Activated CD4-positive, CD25-positive, alpha-beta regulatory T cell treated with anti-CD3 and anti-CD28 coated beads, Interleukin-2, amount 50 U/mL, for 24 hours (primary cell): ENCODE data around the gene IL1RAPL1.
"Not testable (repeated sequence)": the region's sequence is repeated elsewhere in the genome, so short reads cannot be mapped to it uniquely, and the experiment has no call there.

Source experiments
- ATAC-seq, 2 donors: fragments of 150-1000 bp; cut with Tn5 transposase; one replicate each; pipeline ENCODE4 v1.10.0; 2021; ENCODE audit warnings: mild to moderate bottlenecking in 1 of 2, moderate library complexity in 1 of 2

The IL1RAPL1 gene

GRCh38 chrX:28638775-28639174, 51.5 kb downstream of the IL1RAPL1 start:
- no peak for ATAC-seq

GRCh38 chrX:28639451-28639850, 52.2 kb downstream of the IL1RAPL1 start:
- ATAC-seq: no peak

- no peak for ATAC-seq
Measured at GRCh38 chrX:28649541-28649940, 62.3 kb downstream of the IL1RAPL1 start.

- no peak for ATAC-seq
Measured at GRCh38 chrX:28651186-28651585, 63.9 kb downstream of the IL1RAPL1 start.

- no peak for ATAC-seq
Measured at GRCh38 chrX:28659269-28659668, 72.0 kb downstream of the IL1RAPL1 start.

GRCh38 chrX:28665778-28666177, 78.5 kb downstream of the IL1RAPL1 start:
- ATAC-seq: no peak

- ATAC-seq: no peak
Measured at GRCh38 chrX:28668303-28668702, 81.1 kb downstream of the IL1RAPL1 start.

- ATAC-seq: no peak
Measured at GRCh38 chrX:28668957-28669356, 81.7 kb downstream of the IL1RAPL1 start.

- ATAC-seq: no peak
Measured at GRCh38 chrX:28670074-28670473, 82.8 kb downstream of the IL1RAPL1 start.

- no peak for ATAC-seq
Measured at GRCh38 chrX:28675173-28675572, 87.9 kb downstream of the IL1RAPL1 start.

GRCh38 chrX:28693101-28693500, 105.9 kb downstream of the IL1RAPL1 start:
- ATAC-seq: no peak

- ATAC-seq: no peak
Measured at GRCh38 chrX:28697732-28698131, 110.5 kb downstream of the IL1RAPL1 start.

GRCh38 chrX:28701222-28701621, 114.0 kb downstream of the IL1RAPL1 start:
- ATAC-seq: no peak

- no peak for ATAC-seq
Measured at GRCh38 chrX:28706964-28707363, 119.7 kb downstream of the IL1RAPL1 start.

GRCh38 chrX:28709421-28709820, 122.2 kb downstream of the IL1RAPL1 start:
- no peak for ATAC-seq

GRCh38 chrX:28717864-28718263, 130.6 kb downstream of the IL1RAPL1 start:
- ATAC-seq: no peak

GRCh38 chrX:28718450-28718849, 131.2 kb downstream of the IL1RAPL1 start:
- ATAC-seq: no peak

- ATAC-seq: no peak
Measured at GRCh38 chrX:28719620-28720019, 132.4 kb downstream of the IL1RAPL1 start.

GRCh38 chrX:28752330-28752729, 165.1 kb downstream of the IL1RAPL1 start:
- ATAC-seq: no peak

- ATAC-seq: no peak
Measured at GRCh38 chrX:28756175-28756574, 168.9 kb downstream of the IL1RAPL1 start.

- no peak for ATAC-seq
Measured at GRCh38 chrX:28756647-28757046, 169.4 kb downstream of the IL1RAPL1 start.

- ATAC-seq: no peak
Measured at GRCh38 chrX:28757290-28757689, 170.0 kb downstream of the IL1RAPL1 start.

- ATAC-seq: not testable (repeated sequence)
Measured at GRCh38 chrX:28766561-28766960, 179.3 kb downstream of the IL1RAPL1 start.

- ATAC-seq: no peak
Measured at GRCh38 chrX:28773807-28774206, 186.6 kb downstream of the IL1RAPL1 start.

- ATAC-seq: no peak
Measured at GRCh38 chrX:28787206-28787605, 200.0 kb downstream of the IL1RAPL1 start.

GRCh38 chrX:28800671-28801070, 213.4 kb downstream of the IL1RAPL1 start:
- ATAC-seq: not testable (repeated sequence)
